ENCODE results near the gene MESP2. TPM values are rescaled to one million over a fixed set of nuclear protein-coding genes. Genes with fewer than 3 reads are reported as not detected.

The MESP2 gene
- total RNA-seq, 1 experiment from 2014 or later, result 2.0 TPM

- no peak for DNase-seq
- no peaks in the 10 kb centered on the region for H3K36me3 ChIP-seq (replicated peaks; ENCODE audit: control insufficient read depth, insufficient read depth, low read length)
- H3K27me3 ChIP-seq (ENCODE audit: control insufficient read depth, insufficient read depth, low read length), result no peaks in the 10 kb centered on the region
- no peak overlapping the region for H3K4me3 ChIP-seq (ENCODE audit: insufficient read depth, low read depth, low read length)
These were observed 14.2 kb upstream of the MESP2 start for GRCh38 chr15:89761929-89762328.

- DNase-seq, result no peak
- H3K36me3 ChIP-seq (replicated peaks; ENCODE audit: control insufficient read depth, insufficient read depth, low read length), result no peaks in the 10 kb centered on the region
- H3K4me3 ChIP-seq (ENCODE audit: insufficient read depth, low read depth, low read length), result no peak overlapping the region
- H3K27me3 ChIP-seq (ENCODE audit: control insufficient read depth, insufficient read depth, low read length), result no peaks in the 10 kb centered on the region
These were observed 10.4 kb upstream of the MESP2 start for GRCh38 chr15:89765694-89766093.

GRCh38 chr15:89766357-89767311 is 9.5 kb upstream of the MESP2 start:
- H3K36me3 ChIP-seq (replicated peaks; ENCODE audit: control insufficient read depth, insufficient read depth, low read length), result no peaks in the 10 kb centered on the region
- no peak overlapping the region for H3K4me3 ChIP-seq (ENCODE audit: insufficient read depth, low read depth, low read length)
- peak; percentile 44 for DNase-seq
- H3K27me3 ChIP-seq (ENCODE audit: control insufficient read depth, insufficient read depth, low read length), result no peaks in the 10 kb centered on the region

GRCh38 chr15:89767411-89767915 is 8.7 kb upstream of the MESP2 start:
- DNase-seq, result peak; percentile 57
- no peak overlapping the region for H3K4me3 ChIP-seq (ENCODE audit: insufficient read depth, low read depth, low read length)
- no peaks in the 10 kb centered on the region for H3K27me3 ChIP-seq (ENCODE audit: control insufficient read depth, insufficient read depth, low read length)

GRCh38 chr15:89768071-89768500 is 8.0 kb upstream of the MESP2 start:
- no peaks in the 10 kb centered on the region for H3K36me3 ChIP-seq (replicated peaks; ENCODE audit: control insufficient read depth, insufficient read depth, low read length)
- no peak for DNase-seq

More at GRCh38 chr15:89767411-89767915, 8.7 kb upstream of the MESP2 start:
- no peaks in the 10 kb centered on the region for H3K36me3 ChIP-seq (replicated peaks; ENCODE audit: control insufficient read depth, insufficient read depth, low read length)

GRCh38 chr15:89769366-89769765 is 6.8 kb upstream of the MESP2 start:
- no peak overlapping the region for H3K4me3 ChIP-seq (ENCODE audit: insufficient read depth, low read depth, low read length)
- no peak for DNase-seq
- H3K36me3 ChIP-seq (replicated peaks; ENCODE audit: control insufficient read depth, insufficient read depth, low read length), result no peaks in the 10 kb centered on the region
- no peaks in the 10 kb centered on the region for H3K27me3 ChIP-seq (ENCODE audit: control insufficient read depth, insufficient read depth, low read length)

More at GRCh38 chr15:89768071-89768500, 8.0 kb upstream of the MESP2 start:
- H3K4me3 ChIP-seq (ENCODE audit: insufficient read depth, low read depth, low read length), result no peak overlapping the region
- H3K27me3 ChIP-seq (ENCODE audit: control insufficient read depth, insufficient read depth, low read length), result no peaks in the 10 kb centered on the region

- H3K4me3 ChIP-seq (ENCODE audit: insufficient read depth, low read depth, low read length), result no peak overlapping the region
- no peak for DNase-seq
These were observed 6.1 kb upstream of the MESP2 start for GRCh38 chr15:89770041-89770440.

GRCh38 chr15:89772932-89773583 is 3.1 kb upstream of the MESP2 start:
- Histone ChIP-seq H3K27me3 (ENCODE audit: control insufficient read depth, insufficient read depth, low read length) (peaks cover 24% of the 10 kb centered on the region), H3K4me3 (ENCODE audit: insufficient read depth, low read depth, low read length) (no peak overlapping the region), H3K36me3 (replicated peaks; ENCODE audit: control insufficient read depth, insufficient read depth, low read length) (no peaks in the 10 kb centered on the region)
- no peak for DNase-seq

More at GRCh38 chr15:89770041-89770440, 6.1 kb upstream of the MESP2 start:
- Histone ChIP-seq H3K27me3 (ENCODE audit: control insufficient read depth, insufficient read depth, low read length) (no peaks in the 10 kb centered on the region), H3K36me3 (replicated peaks; ENCODE audit: control insufficient read depth, insufficient read depth, low read length) (no peaks in the 10 kb centered on the region)

GRCh38 chr15:89774492-89774891 is 1.6 kb upstream of the MESP2 start:
- Histone ChIP-seq H3K36me3 (replicated peaks; ENCODE audit: control insufficient read depth, insufficient read depth, low read length) (no peaks in the 10 kb centered on the region), H3K27me3 (ENCODE audit: control insufficient read depth, insufficient read depth, low read length) (peaks cover 26% of the 10 kb centered on the region), H3K4me3 (ENCODE audit: insufficient read depth, low read depth, low read length) (no peak overlapping the region)
- DNase-seq, result no peak

GRCh38 chr15:89775815-89776214 is 317 bp upstream of the MESP2 start:
- Histone ChIP-seq H3K27me3 (ENCODE audit: control insufficient read depth, insufficient read depth, low read length) (peaks cover 26% of the 10 kb centered on the region), H3K36me3 (replicated peaks; ENCODE audit: control insufficient read depth, insufficient read depth, low read length) (no peaks in the 10 kb centered on the region), H3K4me3 (ENCODE audit: insufficient read depth, low read depth, low read length) (no peak overlapping the region)
- no peak for DNase-seq

- peak; percentile 43 for DNase-seq
- H3K27me3 ChIP-seq (ENCODE audit: control insufficient read depth, insufficient read depth, low read length), result peaks cover 26% of the 10 kb centered on the region
- H3K36me3 ChIP-seq (replicated peaks; ENCODE audit: control insufficient read depth, insufficient read depth, low read length), result no peaks in the 10 kb centered on the region
- peak overlapping the region; percentile 30 for H3K4me3 ChIP-seq (ENCODE audit: insufficient read depth, low read depth, low read length)
These were observed 1.1 kb downstream of the MESP2 start for GRCh38 chr15:89777073-89777751.

GRCh38 chr15:89777782-89778380 is 1.7 kb downstream of the MESP2 start:
- no peak overlapping the region for H3K4me3 ChIP-seq (ENCODE audit: insufficient read depth, low read depth, low read length)
- H3K27me3 ChIP-seq (ENCODE audit: control insufficient read depth, insufficient read depth, low read length), result peaks cover 26% of the 10 kb centered on the region
- DNase-seq, result no peak
- H3K36me3 ChIP-seq (replicated peaks; ENCODE audit: control insufficient read depth, insufficient read depth, low read length), result no peaks in the 10 kb centered on the region

GRCh38 chr15:89778861-89779260 is 2.7 kb downstream of the MESP2 start:
- Histone ChIP-seq H3K36me3 (replicated peaks; ENCODE audit: control insufficient read depth, insufficient read depth, low read length) (no peaks in the 10 kb centered on the region), H3K27me3 (ENCODE audit: control insufficient read depth, insufficient read depth, low read length) (peaks cover 26% of the 10 kb centered on the region), H3K4me3 (ENCODE audit: insufficient read depth, low read depth, low read length) (no peak overlapping the region)
- DNase-seq, result no peak

GRCh38 chr15:89780601-89781000 is 4.5 kb downstream of the MESP2 start:
- no peak for DNase-seq
- no peak overlapping the region for H3K4me3 ChIP-seq (ENCODE audit: insufficient read depth, low read depth, low read length)
- H3K27me3 ChIP-seq (ENCODE audit: control insufficient read depth, insufficient read depth, low read length), result peaks cover 23% of the 10 kb centered on the region
- no peaks in the 10 kb centered on the region for H3K36me3 ChIP-seq (replicated peaks; ENCODE audit: control insufficient read depth, insufficient read depth, low read length)

Data from H7 (cell line).